Right lobe of liver (tissue), 6 donors: Measurements from ENCODE around the gene MED9. TPM values are rescaled to one million over a fixed set of nuclear protein-coding genes. Genes with fewer than 3 reads are reported as not detected.

ENCODE experiments used
- ATAC-seq, 4 donors: fragments of 200-7000 bp; cut with Tn5 transposase; one replicate each; pipeline ENCODE4 v1.9.1; 2020; ENCODE audit warnings: mild to moderate bottlenecking in 4 of 4, moderate library complexity in 4 of 4
- DNase-seq, 3 donors: peaks; one replicate each; pipeline ENCODE4 v3.0.0-alpha.2; 2020
- H3K27ac ChIP-seq, 3 donors: fragments of 200-600 bp; one replicate each; pipeline ENCODE4 v1.8.0; 2022
- H3K27me3 ChIP-seq, 2 donors: fragments of 200-600 bp; one replicate each; pipeline ENCODE4 v1.8.0; 2022
- H3K36me3 ChIP-seq, 4 donors: fragments of 200-600 bp; sonication (generic) in 1 of 4; one replicate each; pipeline versions ENCODE4 v1.5.1 to v1.8.0; 2017 to 2022; ENCODE audit warnings: control low read depth in 1 of 4
- H3K4me1 ChIP-seq, 4 donors: fragments of 200-600 bp; sonication (generic) in 1 of 4; one replicate each; pipeline versions ENCODE4 v1.5.1 to v1.8.0; 2017 to 2022; ENCODE audit warnings: control low read depth in 1 of 4
- H3K4me3 ChIP-seq, 3 donors: fragments of 200-600 bp; one replicate each; pipeline ENCODE4 v1.8.0; 2022
- H3K9me3 ChIP-seq, 4 donors: fragments of 200-600 bp; sonication (generic) in 1 of 4; one replicate each; pipeline versions ENCODE4 v1.5.1 to v1.8.0; 2017 to 2022; ENCODE audit warnings: control low read depth in 1 of 4
- POLR2A ChIP-seq: fragments of 450-650 bp; IDR thresholded peaks from one replicate; pipeline ENCODE4 v1.6.1; 2017; ENCODE audit warnings: antibody characterized with exemption, mild to moderate bottlenecking
- WGBS: methylation state at CpG from one replicate; pipeline ENCODE4 v1.1.6; 2018; ENCODE audit warnings: low coverage, low lambda C conversion rate; ENCODE audit not compliant: insufficient coverage; ENCODE audit errors: missing lambda C conversion rate; 5-methylcytosine and 5-hydroxymethylcytosine counted together
- intact Hi-C, 2 donors: fragments of 100-400 bp; cut with DNase I; formaldehyde crosslinking; loops; one replicate each; pipeline versions ENCODE4 v1.11.2 to v1.14.1; 2022
- total RNA-seq, 6 experiments: library from RNA; depleted of rRNA in 2 of 6; stranded (reverse); fragments of >200 nt in 2 of 6; fragmentation: NEBNext Ultra II Directional in 3 of 6; extraction: Animal tissue kit (Norgen Biotek cat#: 25700) in 3 of 6; gene quantifications; one replicate each; pipeline versions ENCODE4 v1.1.0 to v1.2.4, GENCODE V29; 2016 to 2023
- TF ChIP-seq, protein P1 (sequence below), 4 donors: fragments of 200-600 bp in 3 of 4; fragments of 450-650 bp in 1 of 4; IDR thresholded peaks; one replicate each; pipeline versions ENCODE4 v1.5.1 to v1.8.0; 2016 to 2022; ENCODE audit warnings: antibody characterized with exemption in 4 of 4, mild to moderate bottlenecking in 2 of 4
- donor health status: DM: no; HTN: yes; CAD: no.
- donor health status: DM: no; HTN: no; CAD: no.
- donor health status: DM: no; HTN: no; CAD: no.
- donor health status: DM: no; HTN: yes; CAD: no.
- donor health status: DM: no; HTN: yes; CAD: no.

MED9 gene
- total RNA-seq, 6 experiments from 2014 or later: 5.7 to 24.4 (median 12.4) TPM

DNA sequence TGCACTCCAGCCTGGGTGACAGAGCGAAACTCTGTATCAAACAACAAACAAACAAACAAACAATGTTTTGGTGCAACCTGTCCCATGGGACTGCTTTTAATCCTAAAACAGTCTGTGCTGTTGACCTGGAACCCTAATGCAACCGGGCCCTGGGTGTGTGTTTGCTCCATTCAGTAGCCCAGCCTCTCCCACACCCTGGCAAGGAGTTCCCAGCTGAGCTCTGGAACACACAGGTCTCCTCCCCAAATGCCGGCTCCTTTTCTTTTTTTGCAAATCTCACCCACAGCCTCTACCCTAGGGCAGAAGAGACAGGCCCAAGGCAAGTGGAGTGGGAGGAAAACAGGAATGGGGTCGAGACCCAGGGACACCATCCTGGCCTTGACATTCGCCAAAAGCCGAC lies 49.2 kb downstream of the MED9 start:
- Histone ChIP-seq H3K9me3 (no peaks in the 10 kb centered on the region), H3K4me1 (peaks cover 0 to 69% (median 25%) of the 10 kb centered on the region in 4 donors), H3K36me3 (peaks cover 0 to 2% (median 0%) of the 10 kb centered on the region in 4 donors), H3K27ac (peak overlapping the region in 2 of 3 donors; percentile 74 to 97), H3K4me3 (no peak overlapping the region), H3K27me3 (no peaks in the 10 kb centered on the region)
- no peak for DNase-seq
- WGBS: 45% methylated on average over 4 of the region's 6 CpGs
- TF ChIP-seq POLR2A: no peak
- TF ChIP-seq, protein P1, sequence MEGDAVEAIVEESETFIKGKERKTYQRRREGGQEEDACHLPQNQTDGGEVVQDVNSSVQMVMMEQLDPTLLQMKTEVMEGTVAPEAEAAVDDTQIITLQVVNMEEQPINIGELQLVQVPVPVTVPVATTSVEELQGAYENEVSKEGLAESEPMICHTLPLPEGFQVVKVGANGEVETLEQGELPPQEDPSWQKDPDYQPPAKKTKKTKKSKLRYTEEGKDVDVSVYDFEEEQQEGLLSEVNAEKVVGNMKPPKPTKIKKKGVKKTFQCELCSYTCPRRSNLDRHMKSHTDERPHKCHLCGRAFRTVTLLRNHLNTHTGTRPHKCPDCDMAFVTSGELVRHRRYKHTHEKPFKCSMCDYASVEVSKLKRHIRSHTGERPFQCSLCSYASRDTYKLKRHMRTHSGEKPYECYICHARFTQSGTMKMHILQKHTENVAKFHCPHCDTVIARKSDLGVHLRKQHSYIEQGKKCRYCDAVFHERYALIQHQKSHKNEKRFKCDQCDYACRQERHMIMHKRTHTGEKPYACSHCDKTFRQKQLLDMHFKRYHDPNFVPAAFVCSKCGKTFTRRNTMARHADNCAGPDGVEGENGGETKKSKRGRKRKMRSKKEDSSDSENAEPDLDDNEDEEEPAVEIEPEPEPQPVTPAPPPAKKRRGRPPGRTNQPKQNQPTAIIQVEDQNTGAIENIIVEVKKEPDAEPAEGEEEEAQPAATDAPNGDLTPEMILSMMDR (IDR thresholded peaks at IDR 0.05): no peak
- intact Hi-C loops: loop anchor here in 1 of 2 donors (5.0 kb wide), 1 partner anchor 36 kb away; no protein-coding TSS in a partner anchor
- peak in 3 of 4 donors; percentile 32 to 42 (median 38) for ATAC-seq

DNA sequence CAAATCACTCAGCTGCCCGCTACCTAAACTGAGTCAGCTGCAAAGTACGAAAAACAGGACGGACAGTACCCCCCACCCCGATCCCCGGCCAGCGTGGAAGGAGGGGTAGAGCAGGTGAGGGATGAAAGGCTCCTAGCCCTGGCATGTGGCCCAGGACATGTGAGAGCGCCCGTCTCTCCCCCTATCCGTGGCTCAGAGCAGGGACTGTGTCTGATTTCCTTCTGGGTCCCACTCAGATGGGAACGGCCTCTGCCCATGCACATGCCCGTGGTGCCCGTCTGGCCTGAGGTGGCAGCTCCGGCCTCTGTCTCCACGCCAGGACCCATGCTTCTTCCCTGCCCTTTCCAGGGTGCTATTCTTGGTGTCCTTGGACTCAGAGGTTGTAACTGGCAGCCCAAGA lies 49.6 kb downstream of the MED9 start:
- intact Hi-C loops: loop anchor here in 1 of 2 donors (5.0 kb wide), 1 partner anchor 36 kb away; no protein-coding TSS in a partner anchor
- peak; percentile 10 to 24 (median 12) for ATAC-seq
- WGBS: no CpG with 5 or more reads among the region's 14 CpGs
- DNase-seq: peak in 2 of 3 donors; percentile 57 to 65
- peaks cover 0 to 69% (median 25%) of the 10 kb centered on the region in 4 donors for H3K4me1 ChIP-seq
- TF ChIP-seq POLR2A: no peak
- TF ChIP-seq, protein P1 (IDR thresholded peaks at IDR 0.05): no peak
- peak overlapping the region in 2 of 3 donors; percentile 74 to 97 for H3K27ac ChIP-seq
- H3K27me3 ChIP-seq: no peaks in the 10 kb centered on the region
- no peaks in the 10 kb centered on the region for H3K9me3 ChIP-seq
- H3K36me3 ChIP-seq: no peaks in the 10 kb centered on the region
- H3K4me3 ChIP-seq: no peak overlapping the region

DNA sequence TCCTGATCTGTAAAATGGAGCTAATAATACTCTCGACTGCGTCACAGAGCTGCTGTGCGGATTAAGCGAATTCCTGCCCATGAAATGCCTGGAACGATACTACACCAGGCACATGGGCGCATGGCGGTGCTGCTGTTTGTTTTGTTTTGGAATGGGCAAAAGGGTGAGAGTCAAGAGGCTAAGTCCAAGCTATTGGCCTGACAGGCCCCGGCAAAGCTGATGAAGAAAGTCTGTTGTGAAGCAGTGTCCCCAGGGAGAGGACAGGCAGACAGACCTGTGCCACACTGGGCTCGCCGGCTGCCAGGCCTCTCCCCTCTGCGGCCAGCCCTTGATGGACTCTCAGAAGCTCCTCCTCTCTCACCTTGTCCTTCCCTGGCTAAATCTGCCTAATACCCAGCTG lies 50.7 kb downstream of the MED9 start:
- Histone ChIP-seq H3K27me3 (no peaks in the 10 kb centered on the region), H3K9me3 (no peaks in the 10 kb centered on the region), H3K36me3 (no peaks in the 10 kb centered on the region), H3K4me1 (peaks cover 0 to 69% (median 25%) of the 10 kb centered on the region in 4 donors), H3K4me3 (no peak overlapping the region), H3K27ac (peak overlapping the region; percentile 43 to 97 (median 74))
- DNase-seq: peak; percentile 57 to 93 (median 91)
- ATAC-seq: peak; percentile 52 to 77 (median 72)
- intact Hi-C loops: loop anchor here in 1 of 2 donors (5.0 kb wide), 1 partner anchor 35 kb away; no protein-coding TSS in a partner anchor
- peak; percentile 66 for TF ChIP-seq POLR2A
- TF ChIP-seq, protein P1 (IDR thresholded peaks at IDR 0.05): no peak
- 24% methylated on average over 8 of the region's 11 CpGs for WGBS

DNA sequence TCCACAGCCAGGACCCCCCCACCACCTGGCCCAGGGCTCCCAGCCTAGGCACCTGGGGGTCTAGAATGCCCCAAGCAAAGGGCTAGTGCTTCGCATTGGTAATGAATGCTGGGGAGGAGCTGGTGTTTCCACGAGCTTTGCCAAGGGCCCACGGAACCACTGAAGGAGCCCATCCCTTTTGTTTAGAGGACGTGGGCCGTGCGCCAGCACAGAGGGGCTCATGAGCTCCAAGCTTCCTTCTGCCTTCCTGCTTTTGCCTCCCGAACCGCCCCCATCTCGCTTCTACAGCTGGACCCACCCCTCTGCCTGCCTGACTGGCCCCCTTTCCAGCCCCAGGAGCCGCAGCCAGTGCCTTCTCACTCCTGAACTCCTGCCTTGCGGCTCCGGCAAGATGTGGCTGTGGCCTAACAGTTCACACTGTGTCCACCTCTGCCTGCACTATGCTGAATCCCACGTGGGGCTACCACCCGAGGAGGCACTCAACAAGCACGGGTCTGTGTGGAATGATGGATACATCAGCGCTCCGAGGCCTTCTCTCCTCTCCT lies 51.2 kb downstream of the MED9 start:
- ATAC-seq (no peak), DNase-seq (no peak)
- H3K27ac ChIP-seq: peak overlapping the region; percentile 43 to 97 (median 74)
- WGBS: 67% methylated on average over 5 of the region's 17 CpGs
- no peak for TF ChIP-seq POLR2A
- TF ChIP-seq, protein P1 (IDR thresholded peaks at IDR 0.05): no peak
- no peak overlapping the region for H3K4me3 ChIP-seq
- intact Hi-C loops: loop anchor here in 1 of 2 donors (5.0 kb wide), 1 partner anchor 34 kb away; no protein-coding TSS in a partner anchor
- no peaks in the 10 kb centered on the region for H3K36me3 ChIP-seq
- H3K27me3 ChIP-seq: no peaks in the 10 kb centered on the region
- no peaks in the 10 kb centered on the region for H3K9me3 ChIP-seq
- peaks cover 0 to 66% (median 27%) of the 10 kb centered on the region in 4 donors for H3K4me1 ChIP-seq
